ENCODE measurements around the gene CD86.

CD86 gene

GRCh38 chr3:122063908-122064307 lies 8.7 kb downstream of the CD86 start:
- H3K27me3 ChIP-seq (ENCODE audit: control insufficient read depth, insufficient read depth, low read length), result no peaks in the 10 kb centered on the region
- H3K9ac ChIP-seq (ENCODE audit: low read length), result no peak overlapping the region
- H3K27ac ChIP-seq (ENCODE audit: low read length), result no peak overlapping the region
- no peak overlapping the region for H3K4me3 ChIP-seq (ENCODE audit: low read length)
- no peaks in the 10 kb centered on the region for H3K4me1 ChIP-seq (ENCODE audit: control insufficient read depth, low read depth, low read length)
- H3K36me3 ChIP-seq (ENCODE audit: control insufficient read depth, low read depth, low read length), result no peaks in the 10 kb centered on the region
- no peaks in the 10 kb centered on the region for H3K9me3 ChIP-seq (ENCODE audit: control insufficient read depth, low read depth, low read length)

- H3K27ac ChIP-seq (ENCODE audit: low read length), result no peak overlapping the region
- no peaks in the 10 kb centered on the region for H3K36me3 ChIP-seq (ENCODE audit: control insufficient read depth, low read depth, low read length)
- no peaks in the 10 kb centered on the region for H3K4me1 ChIP-seq (ENCODE audit: control insufficient read depth, low read depth, low read length)
- no peak overlapping the region for H3K9ac ChIP-seq (ENCODE audit: low read length)
- no peak overlapping the region for H3K4me3 ChIP-seq (ENCODE audit: low read length)
- no peaks in the 10 kb centered on the region for H3K9me3 ChIP-seq (ENCODE audit: control insufficient read depth, low read depth, low read length)
- H3K27me3 ChIP-seq (ENCODE audit: control insufficient read depth, insufficient read depth, low read length), result no peaks in the 10 kb centered on the region
Observed at GRCh38 chr3:122064326-122064725, 9.2 kb downstream of the CD86 start.

GRCh38 chr3:122066331-122067213 lies 11.4 kb downstream of the CD86 start:
- Histone ChIP-seq H3K36me3 (ENCODE audit: control insufficient read depth, low read depth, low read length) (no peaks in the 10 kb centered on the region), H3K27me3 (ENCODE audit: control insufficient read depth, insufficient read depth, low read length) (no peaks in the 10 kb centered on the region), H3K4me1 (ENCODE audit: control insufficient read depth, low read depth, low read length) (no peaks in the 10 kb centered on the region), H3K4me3 (ENCODE audit: low read length) (no peak overlapping the region), H3K27ac (ENCODE audit: low read length) (no peak overlapping the region), H3K9me3 (ENCODE audit: control insufficient read depth, low read depth, low read length) (no peaks in the 10 kb centered on the region), H3K9ac (ENCODE audit: low read length) (no peak overlapping the region)

GRCh38 chr3:122067214-122067550 lies 12.0 kb downstream of the CD86 start:
- H3K4me1 ChIP-seq (ENCODE audit: control insufficient read depth, low read depth, low read length), result no peaks in the 10 kb centered on the region
- H3K36me3 ChIP-seq (ENCODE audit: control insufficient read depth, low read depth, low read length), result no peaks in the 10 kb centered on the region
- H3K27ac ChIP-seq (ENCODE audit: low read length), result no peak overlapping the region
- no peaks in the 10 kb centered on the region for H3K27me3 ChIP-seq (ENCODE audit: control insufficient read depth, insufficient read depth, low read length)
- no peaks in the 10 kb centered on the region for H3K9me3 ChIP-seq (ENCODE audit: control insufficient read depth, low read depth, low read length)
- no peak overlapping the region for H3K4me3 ChIP-seq (ENCODE audit: low read length)
- no peak overlapping the region for H3K9ac ChIP-seq (ENCODE audit: low read length)

- Histone ChIP-seq H3K4me3 (ENCODE audit: low read length) (no peak overlapping the region), H3K4me1 (ENCODE audit: control insufficient read depth, low read depth, low read length) (no peaks in the 10 kb centered on the region), H3K27ac (ENCODE audit: low read length) (no peak overlapping the region), H3K9ac (ENCODE audit: low read length) (no peak overlapping the region), H3K36me3 (ENCODE audit: control insufficient read depth, low read depth, low read length) (no peaks in the 10 kb centered on the region), H3K27me3 (ENCODE audit: control insufficient read depth, insufficient read depth, low read length) (no peaks in the 10 kb centered on the region), H3K9me3 (ENCODE audit: control insufficient read depth, low read depth, low read length) (no peaks in the 10 kb centered on the region)
Observed at GRCh38 chr3:122067588-122068240, 12.6 kb downstream of the CD86 start.

- no peaks in the 10 kb centered on the region for H3K9me3 ChIP-seq (ENCODE audit: control insufficient read depth, low read depth, low read length)
- no peaks in the 10 kb centered on the region for H3K36me3 ChIP-seq (ENCODE audit: control insufficient read depth, low read depth, low read length)
- no peak overlapping the region for H3K27ac ChIP-seq (ENCODE audit: low read length)
- no peak overlapping the region for H3K9ac ChIP-seq (ENCODE audit: low read length)
- H3K4me1 ChIP-seq (ENCODE audit: control insufficient read depth, low read depth, low read length), result no peaks in the 10 kb centered on the region
- no peak overlapping the region for H3K4me3 ChIP-seq (ENCODE audit: low read length)
- H3K27me3 ChIP-seq (ENCODE audit: control insufficient read depth, insufficient read depth, low read length), result no peaks in the 10 kb centered on the region
Observed at GRCh38 chr3:122074621-122075265, 19.6 kb downstream of the CD86 start.

- Histone ChIP-seq H3K4me3 (ENCODE audit: low read length) (no peak overlapping the region), H3K9me3 (ENCODE audit: control insufficient read depth, low read depth, low read length) (no peaks in the 10 kb centered on the region), H3K4me1 (ENCODE audit: control insufficient read depth, low read depth, low read length) (no peaks in the 10 kb centered on the region), H3K9ac (ENCODE audit: low read length) (no peak overlapping the region), H3K27ac (ENCODE audit: low read length) (no peak overlapping the region), H3K27me3 (ENCODE audit: control insufficient read depth, insufficient read depth, low read length) (no peaks in the 10 kb centered on the region), H3K36me3 (ENCODE audit: control insufficient read depth, low read depth, low read length) (no peaks in the 10 kb centered on the region)
Observed at GRCh38 chr3:122076491-122077292, 21.5 kb downstream of the CD86 start.

GRCh38 chr3:122077293-122078234 lies 22.4 kb downstream of the CD86 start:
- H3K9ac ChIP-seq (ENCODE audit: low read length), result no peak overlapping the region

GRCh38 chr3:122078235-122078935 lies 23.2 kb downstream of the CD86 start:
- Histone ChIP-seq H3K9me3 (ENCODE audit: control insufficient read depth, low read depth, low read length) (no peaks in the 10 kb centered on the region), H3K9ac (ENCODE audit: low read length) (no peak overlapping the region), H3K27ac (ENCODE audit: low read length) (no peak overlapping the region), H3K36me3 (ENCODE audit: control insufficient read depth, low read depth, low read length) (no peaks in the 10 kb centered on the region), H3K4me1 (ENCODE audit: control insufficient read depth, low read depth, low read length) (no peaks in the 10 kb centered on the region), H3K4me3 (ENCODE audit: low read length) (no peak overlapping the region), H3K27me3 (ENCODE audit: control insufficient read depth, insufficient read depth, low read length) (no peaks in the 10 kb centered on the region)

More at GRCh38 chr3:122077293-122078234, 22.4 kb downstream of the CD86 start:
- Histone ChIP-seq H3K9me3 (ENCODE audit: control insufficient read depth, low read depth, low read length) (no peaks in the 10 kb centered on the region), H3K27ac (ENCODE audit: low read length) (no peak overlapping the region), H3K36me3 (ENCODE audit: control insufficient read depth, low read depth, low read length) (no peaks in the 10 kb centered on the region), H3K27me3 (ENCODE audit: control insufficient read depth, insufficient read depth, low read length) (no peaks in the 10 kb centered on the region), H3K4me3 (ENCODE audit: low read length) (no peak overlapping the region), H3K4me1 (ENCODE audit: control insufficient read depth, low read depth, low read length) (no peaks in the 10 kb centered on the region)

GRCh38 chr3:122079524-122080206 lies 24.5 kb downstream of the CD86 start:
- Histone ChIP-seq H3K27ac (ENCODE audit: low read length) (no peak overlapping the region), H3K9me3 (ENCODE audit: control insufficient read depth, low read depth, low read length) (no peaks in the 10 kb centered on the region), H3K9ac (ENCODE audit: low read length) (no peak overlapping the region), H3K4me3 (ENCODE audit: low read length) (no peak overlapping the region), H3K27me3 (ENCODE audit: control insufficient read depth, insufficient read depth, low read length) (no peaks in the 10 kb centered on the region), H3K4me1 (ENCODE audit: control insufficient read depth, low read depth, low read length) (no peaks in the 10 kb centered on the region), H3K36me3 (ENCODE audit: control insufficient read depth, low read depth, low read length) (no peaks in the 10 kb centered on the region)
